ENCODE measurements around the gene SST. TPM values are rescaled to one million over a fixed set of nuclear protein-coding genes. Genes with fewer than 3 reads are reported as not detected.
"Not testable (repeated sequence)": the region's sequence is repeated elsewhere in the genome, so short reads cannot be mapped to it uniquely, and the experiment has no call there.

Gene SST
- total and polyA plus RNA-seq, 8 donors, result 1.3 to 677 (median 204) TPM; not detected in 1

DNA sequence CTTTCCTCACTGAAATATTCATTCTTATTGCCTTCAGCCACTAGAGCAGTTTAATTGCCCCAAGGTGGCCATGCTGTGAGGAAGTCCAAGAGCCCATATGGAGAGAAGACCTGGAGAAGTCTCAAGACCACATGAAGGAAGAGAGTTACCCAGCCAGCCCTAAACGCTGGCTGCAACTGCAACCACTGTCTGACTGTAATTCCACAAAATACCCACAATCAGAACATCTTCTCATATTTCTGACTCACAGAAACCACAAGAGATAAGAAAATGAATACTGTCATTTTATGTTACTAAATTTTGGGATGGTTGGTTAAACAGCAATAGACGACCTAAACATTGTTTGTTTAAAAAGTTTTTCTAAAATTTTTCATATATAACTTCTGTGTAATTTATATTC, 14.7 kb upstream of the SST start:
- no peak for DNase-seq
- H3K36me3 ChIP-seq, result no peaks in the 10 kb centered on the region
- no peaks in the 10 kb centered on the region for H3K4me1 ChIP-seq
- H3K27me3 ChIP-seq, result peaks cover 0 to 26% (median 0%) of the 10 kb centered on the region in 3 donors
- H3K9me3 ChIP-seq, result peaks cover 0 to 19% (median 14%) of the 10 kb centered on the region in 4 donors
- no peak for TF ChIP-seq POLR2AphosphoS5 (IDR thresholded peaks at IDR 0.05)
- no peak for TF ChIP-seq POLR2A (IDR thresholded peaks at IDR 0.05)
- TF ChIP-seq, protein P1, sequence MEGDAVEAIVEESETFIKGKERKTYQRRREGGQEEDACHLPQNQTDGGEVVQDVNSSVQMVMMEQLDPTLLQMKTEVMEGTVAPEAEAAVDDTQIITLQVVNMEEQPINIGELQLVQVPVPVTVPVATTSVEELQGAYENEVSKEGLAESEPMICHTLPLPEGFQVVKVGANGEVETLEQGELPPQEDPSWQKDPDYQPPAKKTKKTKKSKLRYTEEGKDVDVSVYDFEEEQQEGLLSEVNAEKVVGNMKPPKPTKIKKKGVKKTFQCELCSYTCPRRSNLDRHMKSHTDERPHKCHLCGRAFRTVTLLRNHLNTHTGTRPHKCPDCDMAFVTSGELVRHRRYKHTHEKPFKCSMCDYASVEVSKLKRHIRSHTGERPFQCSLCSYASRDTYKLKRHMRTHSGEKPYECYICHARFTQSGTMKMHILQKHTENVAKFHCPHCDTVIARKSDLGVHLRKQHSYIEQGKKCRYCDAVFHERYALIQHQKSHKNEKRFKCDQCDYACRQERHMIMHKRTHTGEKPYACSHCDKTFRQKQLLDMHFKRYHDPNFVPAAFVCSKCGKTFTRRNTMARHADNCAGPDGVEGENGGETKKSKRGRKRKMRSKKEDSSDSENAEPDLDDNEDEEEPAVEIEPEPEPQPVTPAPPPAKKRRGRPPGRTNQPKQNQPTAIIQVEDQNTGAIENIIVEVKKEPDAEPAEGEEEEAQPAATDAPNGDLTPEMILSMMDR (IDR thresholded peaks at IDR 0.05), result no peak
- TF ChIP-seq EP300 (IDR thresholded peaks at IDR 0.05), result no peak
- no peak overlapping the region for H3K4me3 ChIP-seq
- H3K27ac ChIP-seq, result no peak overlapping the region
- 54 to 75% (median 65%) methylated on average over 2 of the region's 2 CpGs for WGBS, 5 donors
- intact Hi-C loops (cut with DNase I; ENCODE audit: low total_unique reads), result no loop called here

DNA sequence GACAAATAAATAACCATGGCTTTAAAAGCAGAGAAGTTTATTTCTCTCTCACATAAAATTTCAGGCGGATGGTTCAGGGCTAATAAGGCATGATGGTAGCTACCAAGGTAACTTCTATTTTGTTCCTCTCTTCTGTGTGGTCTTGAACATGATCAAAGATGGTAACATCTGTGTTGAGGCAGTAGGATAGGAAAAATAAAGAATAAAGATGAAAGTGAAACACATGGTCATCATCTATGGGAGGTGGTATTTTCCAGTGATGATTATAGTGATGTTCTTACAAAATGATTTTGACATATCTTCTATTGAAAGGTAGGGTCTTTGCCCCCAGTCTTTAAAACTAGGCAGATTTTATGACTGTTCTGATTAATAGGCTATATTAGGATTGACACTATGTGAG, 14.2 kb upstream of the SST start:
- TF ChIP-seq, protein P1 (IDR thresholded peaks at IDR 0.05), result no peak
- TF ChIP-seq POLR2A (IDR thresholded peaks at IDR 0.05) (no peak), POLR2AphosphoS5 (IDR thresholded peaks at IDR 0.05) (no peak), EP300 (IDR thresholded peaks at IDR 0.05) (no peak)
- intact Hi-C loops (cut with DNase I; ENCODE audit: low total_unique reads), result no loop called here
- H3K36me3 ChIP-seq, result no peaks in the 10 kb centered on the region
- H3K27me3 ChIP-seq, result peaks cover 0 to 26% (median 0%) of the 10 kb centered on the region in 3 donors
- WGBS, 5 donors, result 86 to 100% (median 94%) methylated on average over 1 of the region's 1 CpG
- H3K4me1 ChIP-seq, result peaks cover 0 to 4% (median 1%) of the 10 kb centered on the region in 4 donors
- no peak overlapping the region for H3K27ac ChIP-seq
- H3K9me3 ChIP-seq, result peaks cover 0 to 19% (median 14%) of the 10 kb centered on the region in 4 donors
- H3K4me3 ChIP-seq, result no peak overlapping the region
- no peak for DNase-seq

DNA sequence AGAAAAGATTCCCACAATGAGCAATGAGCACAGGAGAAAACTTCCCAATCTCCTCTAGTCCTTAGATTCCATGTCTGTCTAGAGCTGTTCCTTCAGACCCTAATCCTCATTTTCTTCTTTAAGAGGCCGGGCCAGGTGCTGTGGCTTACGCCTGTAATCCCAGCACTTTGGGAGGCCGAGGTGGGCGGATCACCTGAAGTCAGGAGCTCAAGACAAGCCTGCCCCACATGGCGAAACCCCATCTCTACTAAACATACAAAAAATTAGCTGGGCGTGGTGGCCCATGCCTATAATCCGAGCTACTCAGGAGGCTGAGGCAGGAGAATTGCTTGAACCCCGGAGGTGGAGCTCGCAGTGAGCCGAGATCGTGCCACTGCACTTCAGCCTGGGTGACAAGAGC, 11.6 kb upstream of the SST start:
- H3K27ac ChIP-seq; H3K36me3 ChIP-seq; DNase-seq; intact Hi-C loops (cut with DNase I; ENCODE audit: low total_unique reads); H3K4me3 ChIP-seq: not testable (repeated sequence)
- WGBS, 5 donors, result 78 to 88% (median 80%) methylated on average over 11 of the region's 11 CpGs
- H3K27me3 ChIP-seq, result peaks cover 0 to 12% (median 0%) of the 10 kb centered on the region in 3 donors
- peaks cover 0 to 12% (median 7%) of the 10 kb centered on the region in 4 donors for H3K4me1 ChIP-seq
- H3K9me3 ChIP-seq, result peaks cover 0 to 19% (median 14%) of the 10 kb centered on the region in 4 donors

DNA sequence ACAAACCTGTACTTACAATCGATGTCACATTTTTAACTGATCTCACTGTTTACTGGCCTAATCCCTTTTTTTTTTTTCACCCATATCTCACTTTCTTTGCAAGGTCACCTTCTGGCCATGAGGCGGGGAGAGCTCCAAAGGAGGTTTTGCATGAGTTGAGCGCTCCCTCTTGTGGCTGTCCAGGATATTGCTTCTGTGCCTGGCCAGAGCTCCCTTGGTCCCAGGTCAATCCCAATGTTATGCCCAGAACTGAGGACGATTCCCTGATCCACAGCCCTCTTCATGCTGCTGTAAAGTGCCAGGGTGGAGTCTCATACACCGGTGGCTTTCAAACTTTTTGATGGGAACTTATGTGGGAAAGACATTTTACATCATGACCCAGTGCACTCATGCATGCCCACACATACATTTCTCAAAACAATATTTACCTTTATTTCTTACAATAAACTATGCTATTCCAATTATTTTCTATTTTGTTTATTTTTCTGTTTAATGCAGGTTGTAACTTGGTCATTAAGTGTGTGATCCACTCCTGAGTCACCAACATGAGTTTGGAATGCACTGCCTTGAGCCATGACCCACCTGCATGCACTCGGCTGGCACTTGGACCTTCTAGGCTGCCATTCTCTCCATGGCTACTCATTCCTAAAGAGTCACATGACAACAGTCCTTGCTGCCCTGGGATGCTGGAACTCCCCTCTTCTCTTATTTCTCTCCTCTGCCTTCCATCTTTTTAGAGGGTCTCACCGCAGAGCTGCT, 9.6 kb upstream of the SST start:
- peak; percentile 86 to 90 for DNase-seq
- Histone ChIP-seq H3K36me3 (no peaks in the 10 kb centered on the region), H3K27me3 (peaks cover 0 to 12% (median 0%) of the 10 kb centered on the region in 3 donors), H3K27ac (no peak overlapping the region), H3K9me3 (peaks cover 0 to 4% (median 3%) of the 10 kb centered on the region in 4 donors), H3K4me1 (peaks cover 0 to 12% (median 7%) of the 10 kb centered on the region in 4 donors), H3K4me3 (no peak overlapping the region)
- 28 to 32% (median 29%) methylated on average over 7 of the region's 7 CpGs for WGBS, 5 donors
- intact Hi-C loops (cut with DNase I; ENCODE audit: low total_unique reads), result loop anchor here (10.0 kb wide), 2 partner anchors 65 to 455 kb away; no protein-coding TSS in a partner anchor
- TF ChIP-seq POLR2AphosphoS5 (IDR thresholded peaks at IDR 0.05) (no peak), POLR2A (IDR thresholded peaks at IDR 0.05) (no peak)
- TF ChIP-seq, protein P1 (IDR thresholded peaks at IDR 0.05), result peak in 5 of 7 experiments; percentile 87 to 97 (median 89)

All from stomach (tissue), 9 donors.